HepG2 (cell line): ENCODE data around the gene MBD5. TPM values are rescaled to one million over a fixed set of nuclear protein-coding genes. Genes with fewer than 3 reads are reported as not detected.

Experiments
- CCAR2 ChIP-seq: fragments of 200-400 bp; formaldehyde crosslinking; optimal IDR thresholded peaks from 2 replicates; pipeline ENCODE3; 2018; ENCODE audit warnings: low read depth, mild to moderate bottlenecking, low read length, moderate library complexity
- CREM ChIP-seq, 2 experiments: sonication (generic) in 1 of 2; formaldehyde crosslinking in 1 of 2; IDR thresholded peaks; 2 replicates each; pipeline versions ENCODE4 v1.4.0 to v1.6.1; 2016 to 2020; ENCODE audit warnings: antibody characterized with exemption in 1 of 2, mild to moderate bottlenecking in 1 of 2, missing genetic modification reagents in 1 of 2
- ESRRA ChIP-seq: sonication (generic); formaldehyde crosslinking; IDR thresholded peaks from 2 replicates; pipeline ENCODE4 v1.5.1; 2020; ENCODE audit warnings: mild to moderate bottlenecking, low read depth, missing genetic modification reagents
- HDAC2 ChIP-seq: sonication (generic); formaldehyde crosslinking; IDR thresholded peaks from 2 replicates; pipeline ENCODE4 v1.4.0; 2020; ENCODE audit warnings: missing genetic modification reagents
- RARA ChIP-seq: IDR thresholded peaks from 2 replicates; pipeline ENCODE4 v1.6.1; 2016; ENCODE audit warnings: missing genetic modification reagents, missing compliant biosample characterization
- RARG ChIP-seq: sonication (generic); formaldehyde crosslinking; IDR thresholded peaks from 2 replicates; pipeline ENCODE4 v1.4.0; 2020; ENCODE audit warnings: low read depth, mild to moderate bottlenecking, missing genetic modification reagents
- REPIN1 ChIP-seq: sonication (generic); formaldehyde crosslinking; IDR thresholded peaks from 2 replicates; pipeline ENCODE4 v1.8.0; 2022; ENCODE audit warnings: missing genetic modification reagents, low read depth, mild to moderate bottlenecking, borderline replicate concordance
- RNF2 ChIP-seq: fragments of 450-650 bp; conservative IDR thresholded peaks from 2 replicates; pipeline ENCODE4 v1.6.1; 2016; ENCODE audit warnings: low read depth
- TCF7L2 ChIP-seq: IDR thresholded peaks from 2 replicates; pipeline ENCODE4 v1.6.1; 2011; ENCODE audit warnings: mild to moderate bottlenecking, low read depth, low read length, moderate library complexity
- ZNF17 ChIP-seq: sonication (generic); formaldehyde crosslinking; IDR thresholded peaks from 2 replicates; pipeline ENCODE4 v1.5.0; 2020; ENCODE audit warnings: mild to moderate bottlenecking, missing genetic modification reagents
- ZNF263 ChIP-seq: sonication (generic); formaldehyde crosslinking; IDR thresholded peaks from 2 replicates; pipeline ENCODE4 v1.4.0; 2020; ENCODE audit warnings: missing genetic modification reagents
- ZNF34 ChIP-seq: sonication (generic); formaldehyde crosslinking; IDR thresholded peaks from 2 replicates; pipeline ENCODE4 v1.4.0; 2020; ENCODE audit warnings: mild to moderate bottlenecking, missing genetic modification reagents, borderline replicate concordance
- ZNF44 ChIP-seq: sonication (generic); formaldehyde crosslinking; IDR thresholded peaks from 2 replicates; pipeline ENCODE4 v1.5.1; 2020; ENCODE audit warnings: mild to moderate bottlenecking, missing genetic modification reagents
- ZNF451 ChIP-seq: sonication (generic); formaldehyde crosslinking; IDR thresholded peaks from 2 replicates; pipeline ENCODE4 v1.5.0; 2020; ENCODE audit warnings: mild to moderate bottlenecking, missing genetic modification reagents
- ZNF501 ChIP-seq: sonication (generic); formaldehyde crosslinking; IDR thresholded peaks from 2 replicates; pipeline ENCODE4 v1.5.1; 2020; ENCODE audit warnings: mild to moderate bottlenecking, moderate library complexity, missing genetic modification reagents
- ZNF672 ChIP-seq: sonication (generic); formaldehyde crosslinking; IDR thresholded peaks from 2 replicates; pipeline ENCODE4 v1.8.1; 2022; ENCODE audit warnings: missing genetic modification reagents
- polyA plus RNA-seq, 8 experiments: library from polyadenylated mRNA; depleted of rRNA in 3 of 8; stranded (reverse) in 7 of 8; unstranded in 1 of 8; fragments of >200 nt; fragmentation: Illumina TruSeq in 4 of 8; extraction: Trizol in 4 of 8; gene quantifications; 2 replicates each; pipeline versions ENCODE4 v1.2.1 to v1.2.3, GENCODE V29; 2011 to 2016; ENCODE audit warnings: low read depth in 4 of 8, missing spikeins in 1 of 8, mixed read lengths in 1 of 8; ENCODE audit not compliant: insufficient read depth in 1 of 8
- total RNA-seq, 5 experiments: library from RNA; depleted of rRNA; stranded (reverse); fragments of >200 nt; fragmentation: Illumina TruSeq; extraction: Trizol; gene quantifications; 2 replicates each; pipeline ENCODE4 v1.2.3, GENCODE V29; 2016; ENCODE audit warnings: low read depth in 1 of 5
- TF ChIP-seq, protein P1 (sequence below): sonication (generic); formaldehyde crosslinking; IDR thresholded peaks from 2 replicates; pipeline ENCODE4 v1.8.0; 2022; ENCODE audit warnings: mild to moderate bottlenecking, missing genetic modification reagents, moderate library complexity
- TF ChIP-seq, protein P2 (sequence below): sonication (generic); formaldehyde crosslinking; IDR thresholded peaks from 2 replicates; pipeline ENCODE4 v1.5.0; 2020; ENCODE audit warnings: missing genetic modification reagents, mild to moderate bottlenecking, borderline replicate concordance
- TF ChIP-seq, protein P3 (sequence below): sonication (generic); formaldehyde crosslinking; IDR thresholded peaks from 2 replicates; pipeline ENCODE4 v1.4.0; 2020; ENCODE audit warnings: mild to moderate bottlenecking, low read depth, missing genetic modification reagents
- TF ChIP-seq, protein P4 (sequence below): IDR thresholded peaks from 2 replicates; pipeline ENCODE4 v1.6.1; 2016; ENCODE audit warnings: low read depth, missing genetic modification reagents, missing compliant biosample characterization

Gene MBD5
- total and polyA plus RNA-seq, 2 of the 13 experiments (the other 11 are each of a cell fraction or from before 2014, with no cell fraction given) = 13.5 to 26.4 TPM

DNA sequence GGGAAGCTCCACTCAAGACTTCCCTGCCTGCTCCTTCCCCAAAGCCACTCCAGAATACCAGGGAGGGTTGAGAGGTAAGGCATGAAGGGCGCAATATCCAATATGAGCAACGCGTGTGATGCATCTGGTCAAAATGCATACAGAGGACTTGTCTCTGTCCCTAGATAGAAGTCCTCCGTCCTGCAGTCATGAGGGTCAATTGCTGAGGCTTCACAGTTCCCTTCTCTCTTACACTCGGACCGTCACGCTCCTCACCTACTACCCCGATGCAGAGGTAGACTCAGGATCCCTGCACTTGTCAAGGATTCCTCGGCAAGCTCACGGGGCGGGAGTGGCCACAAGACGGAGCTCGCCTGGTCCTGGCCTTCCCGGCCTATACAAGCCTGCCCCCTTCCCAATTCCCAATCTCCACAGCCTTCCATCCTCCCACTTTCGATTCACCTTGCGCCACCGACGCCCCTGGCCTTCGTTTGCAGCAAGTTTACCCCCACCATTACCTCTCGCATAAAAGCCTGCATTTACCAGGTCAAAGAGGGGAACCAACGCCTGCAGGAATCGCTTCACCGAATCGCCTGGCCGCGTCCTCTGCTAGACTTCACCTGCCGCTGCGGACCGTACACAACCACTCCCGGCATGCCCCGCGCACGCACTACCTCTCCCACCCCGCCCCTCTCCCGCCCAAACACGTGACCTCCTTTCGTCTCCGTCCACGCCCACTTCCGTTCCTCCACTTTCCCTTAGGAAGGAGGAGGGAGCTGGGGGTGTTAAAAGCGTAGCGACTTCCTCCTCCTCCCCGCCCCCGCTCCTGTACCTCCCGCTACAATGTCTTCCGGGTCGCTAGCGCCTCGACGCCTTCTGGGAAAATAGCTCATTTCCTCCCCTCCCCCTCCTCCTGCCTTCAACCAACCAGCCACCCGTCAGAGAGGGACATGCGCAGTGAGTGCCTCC lies 506 bp upstream of the MBD5 start, which contains the start of gene ORC4 (continued):
- peak; percentile 83 for TF ChIP-seq ZNF263
- TF ChIP-seq ZNF501 (CRISPR knock-in tag) = peak; percentile 98
- TF ChIP-seq HDAC2 = peak; percentile 57; the same call in 1 of the 2 replicates
- 0 out of 2 replicates have a peak, but pooled peaks have one; percentile 78 for TF ChIP-seq RNF2
- peak; percentile 30 for TF ChIP-seq RARA (CRISPR knock-in tag)
- TF ChIP-seq, protein P1, sequence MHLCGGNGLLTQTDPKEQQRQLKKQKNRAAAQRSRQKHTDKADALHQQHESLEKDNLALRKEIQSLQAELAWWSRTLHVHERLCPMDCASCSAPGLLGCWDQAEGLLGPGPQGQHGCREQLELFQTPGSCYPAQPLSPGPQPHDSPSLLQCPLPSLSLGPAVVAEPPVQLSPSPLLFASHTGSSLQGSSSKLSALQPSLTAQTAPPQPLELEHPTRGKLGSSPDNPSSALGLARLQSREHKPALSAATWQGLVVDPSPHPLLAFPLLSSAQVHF (CRISPR knock-in tag) = no peak
- TF ChIP-seq ESRRA (CRISPR knock-in tag) = peak; percentile 71; the same call in 1 of the 2 replicates
- TF ChIP-seq ZNF44 (CRISPR knock-in tag) = no peak
- TF ChIP-seq ZNF17 = no peak
- TF ChIP-seq, protein P2, sequence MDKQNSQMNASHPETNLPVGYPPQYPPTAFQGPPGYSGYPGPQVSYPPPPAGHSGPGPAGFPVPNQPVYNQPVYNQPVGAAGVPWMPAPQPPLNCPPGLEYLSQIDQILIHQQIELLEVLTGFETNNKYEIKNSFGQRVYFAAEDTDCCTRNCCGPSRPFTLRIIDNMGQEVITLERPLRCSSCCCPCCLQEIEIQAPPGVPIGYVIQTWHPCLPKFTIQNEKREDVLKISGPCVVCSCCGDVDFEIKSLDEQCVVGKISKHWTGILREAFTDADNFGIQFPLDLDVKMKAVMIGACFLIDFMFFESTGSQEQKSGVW = no peak
- TF ChIP-seq TCF7L2 = no peak
- TF ChIP-seq CCAR2 = no peak
- TF ChIP-seq REPIN1 (CRISPR knock-in tag) = peak; percentile 99
- TF ChIP-seq ZNF34 (CRISPR knock-in tag) = peak; percentile 92; the same call in 1 of the 2 replicates
- TF ChIP-seq ZNF672 (CRISPR knock-in tag) = no peak
- TF ChIP-seq CREM (IDR thresholded peaks at IDR 0.05) = peak; percentile 91
- no peak for TF ChIP-seq CREM (CRISPR knock-in tag; IDR thresholded peaks at IDR 0.05)
- TF ChIP-seq RARG (CRISPR knock-in tag) = peak; percentile 89; the same call in 1 of the 2 replicates
- TF ChIP-seq, protein P3, sequence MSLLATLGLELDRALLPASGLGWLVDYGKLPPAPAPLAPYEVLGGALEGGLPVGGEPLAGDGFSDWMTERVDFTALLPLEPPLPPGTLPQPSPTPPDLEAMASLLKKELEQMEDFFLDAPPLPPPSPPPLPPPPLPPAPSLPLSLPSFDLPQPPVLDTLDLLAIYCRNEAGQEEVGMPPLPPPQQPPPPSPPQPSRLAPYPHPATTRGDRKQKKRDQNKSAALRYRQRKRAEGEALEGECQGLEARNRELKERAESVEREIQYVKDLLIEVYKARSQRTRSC (CRISPR knock-in tag) = no peak
- peak; percentile 89 for TF ChIP-seq ZNF451 (CRISPR knock-in tag)
- TF ChIP-seq, protein P4, sequence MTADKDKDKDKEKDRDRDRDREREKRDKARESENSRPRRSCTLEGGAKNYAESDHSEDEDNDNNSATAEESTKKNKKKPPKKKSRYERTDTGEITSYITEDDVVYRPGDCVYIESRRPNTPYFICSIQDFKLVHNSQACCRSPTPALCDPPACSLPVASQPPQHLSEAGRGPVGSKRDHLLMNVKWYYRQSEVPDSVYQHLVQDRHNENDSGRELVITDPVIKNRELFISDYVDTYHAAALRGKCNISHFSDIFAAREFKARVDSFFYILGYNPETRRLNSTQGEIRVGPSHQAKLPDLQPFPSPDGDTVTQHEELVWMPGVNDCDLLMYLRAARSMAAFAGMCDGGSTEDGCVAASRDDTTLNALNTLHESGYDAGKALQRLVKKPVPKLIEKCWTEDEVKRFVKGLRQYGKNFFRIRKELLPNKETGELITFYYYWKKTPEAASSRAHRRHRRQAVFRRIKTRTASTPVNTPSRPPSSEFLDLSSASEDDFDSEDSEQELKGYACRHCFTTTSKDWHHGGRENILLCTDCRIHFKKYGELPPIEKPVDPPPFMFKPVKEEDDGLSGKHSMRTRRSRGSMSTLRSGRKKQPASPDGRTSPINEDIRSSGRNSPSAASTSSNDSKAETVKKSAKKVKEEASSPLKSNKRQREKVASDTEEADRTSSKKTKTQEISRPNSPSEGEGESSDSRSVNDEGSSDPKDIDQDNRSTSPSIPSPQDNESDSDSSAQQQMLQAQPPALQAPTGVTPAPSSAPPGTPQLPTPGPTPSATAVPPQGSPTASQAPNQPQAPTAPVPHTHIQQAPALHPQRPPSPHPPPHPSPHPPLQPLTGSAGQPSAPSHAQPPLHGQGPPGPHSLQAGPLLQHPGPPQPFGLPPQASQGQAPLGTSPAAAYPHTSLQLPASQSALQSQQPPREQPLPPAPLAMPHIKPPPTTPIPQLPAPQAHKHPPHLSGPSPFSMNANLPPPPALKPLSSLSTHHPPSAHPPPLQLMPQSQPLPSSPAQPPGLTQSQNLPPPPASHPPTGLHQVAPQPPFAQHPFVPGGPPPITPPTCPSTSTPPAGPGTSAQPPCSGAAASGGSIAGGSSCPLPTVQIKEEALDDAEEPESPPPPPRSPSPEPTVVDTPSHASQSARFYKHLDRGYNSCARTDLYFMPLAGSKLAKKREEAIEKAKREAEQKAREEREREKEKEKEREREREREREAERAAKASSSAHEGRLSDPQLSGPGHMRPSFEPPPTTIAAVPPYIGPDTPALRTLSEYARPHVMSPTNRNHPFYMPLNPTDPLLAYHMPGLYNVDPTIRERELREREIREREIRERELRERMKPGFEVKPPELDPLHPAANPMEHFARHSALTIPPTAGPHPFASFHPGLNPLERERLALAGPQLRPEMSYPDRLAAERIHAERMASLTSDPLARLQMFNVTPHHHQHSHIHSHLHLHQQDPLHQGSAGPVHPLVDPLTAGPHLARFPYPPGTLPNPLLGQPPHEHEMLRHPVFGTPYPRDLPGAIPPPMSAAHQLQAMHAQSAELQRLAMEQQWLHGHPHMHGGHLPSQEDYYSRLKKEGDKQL = no peak; the same call in 1 of the 2 replicates
